H9 (cell line): ENCODE measurements around the gene APOBR. TPM values are rescaled to one million over a fixed set of nuclear protein-coding genes. Genes with fewer than 3 reads are reported as not detected.
A peak's percentile ranks its signal among the peaks of the same experiment; 100 is the strongest.

Source experiments
- DNase-seq: peaks from one replicate; pipeline ENCODE4 v3.0.0-alpha.2; 2017
- H2AFZ ChIP-seq: one replicate; pipeline ENCODE4 v1.6.1; 2013; ENCODE audit warnings: mild to moderate bottlenecking, low read length, control low read depth, moderate library complexity
- H2AK5ac ChIP-seq: 2 replicates; pipeline ENCODE4 v1.6.1; 2013; ENCODE audit warnings: low read length, control low read depth, mixed read lengths; ENCODE audit not compliant: insufficient read length
- H2BK120ac ChIP-seq: one replicate; pipeline ENCODE4 v1.6.1; 2013; ENCODE audit warnings: low read depth, mild to moderate bottlenecking, low read length, control low read depth, inconsistent platforms; ENCODE audit not compliant: poor library complexity, severe bottlenecking
- H2BK12ac ChIP-seq: 2 replicates; pipeline ENCODE4 v1.6.1; 2013; ENCODE audit warnings: low read length, control low read depth, mixed read lengths, low read depth; ENCODE audit not compliant: insufficient read length
- H2BK15ac ChIP-seq: 2 replicates; pipeline ENCODE4 v1.6.1; 2013; ENCODE audit warnings: low read depth, low read length, control low read depth
- H2BK20ac ChIP-seq: one replicate; pipeline ENCODE4 v1.6.1; 2013; ENCODE audit warnings: low read depth, mild to moderate bottlenecking, low read length, control low read depth, inconsistent platforms; ENCODE audit not compliant: poor library complexity, severe bottlenecking
- H2BK5ac ChIP-seq: 2 replicates; pipeline ENCODE4 v1.6.1; 2013; ENCODE audit warnings: low read length, control low read depth, mixed read lengths; ENCODE audit not compliant: insufficient read length
- H3K14ac ChIP-seq: 2 replicates; pipeline ENCODE4 v1.6.1; 2013; ENCODE audit warnings: low read length, control low read depth; ENCODE audit not compliant: insufficient read depth
- H3K18ac ChIP-seq: 2 replicates; pipeline ENCODE4 v1.6.1; 2013; ENCODE audit warnings: low read depth, mild to moderate bottlenecking, mixed read lengths, low read length, control low read depth; ENCODE audit not compliant: insufficient read length
- H3K23ac ChIP-seq: 2 replicates; pipeline ENCODE4 v1.6.1; 2013; ENCODE audit warnings: low read length, control low read depth, mixed read lengths, low read depth; ENCODE audit not compliant: insufficient read length
- H3K23me2 ChIP-seq: 2 replicates; pipeline ENCODE4 v1.6.1; 2013; ENCODE audit warnings: low read depth, mild to moderate bottlenecking, mixed read lengths, low read length, control low read depth; ENCODE audit not compliant: insufficient read length, poor library complexity, severe bottlenecking
- H3K27ac ChIP-seq: 2 replicates; pipeline ENCODE4 v1.5.1; 2013; ENCODE audit warnings: low read length, control low read depth, mixed read lengths, low read depth; ENCODE audit not compliant: insufficient read length
- H3K27me3 ChIP-seq: 2 replicates; pipeline ENCODE4 v1.6.1; 2013; ENCODE audit warnings: low read length, control low read depth, inconsistent platforms; ENCODE audit not compliant: insufficient read depth
- H3K4ac ChIP-seq: 2 replicates; pipeline ENCODE4 v1.6.1; 2013; ENCODE audit warnings: low read depth, mild to moderate bottlenecking, control low read depth, inconsistent platforms, low read length, moderate library complexity
- H3K4me1 ChIP-seq: 2 replicates; pipeline ENCODE4 v1.6.1; 2013; ENCODE audit warnings: low read length, control low read depth, inconsistent platforms; ENCODE audit not compliant: insufficient read depth
- H3K4me2 ChIP-seq: 2 replicates; pipeline ENCODE4 v1.6.1; 2013; ENCODE audit warnings: low read length, control low read depth, mixed read lengths; ENCODE audit not compliant: insufficient read length, insufficient read depth
- H3K56ac ChIP-seq: 2 replicates; pipeline ENCODE4 v1.6.1; 2013; ENCODE audit warnings: low read depth, mild to moderate bottlenecking, mixed read lengths, low read length, control low read depth; ENCODE audit not compliant: insufficient read length
- H3K79me1 ChIP-seq: 2 replicates; pipeline ENCODE4 v1.6.1; 2013; ENCODE audit warnings: low read depth, mild to moderate bottlenecking, moderate library complexity, low read length, control low read depth, inconsistent platforms; ENCODE audit not compliant: insufficient read depth, poor library complexity, severe bottlenecking
- H3K79me2 ChIP-seq: 2 replicates; pipeline ENCODE4 v1.6.1; 2013; ENCODE audit warnings: low read length, control low read depth, inconsistent platforms; ENCODE audit not compliant: insufficient read depth
- H3K9ac ChIP-seq: 2 replicates; pipeline ENCODE4 v1.6.1; 2013; ENCODE audit warnings: low read length, control low read depth, mixed read lengths; ENCODE audit not compliant: insufficient read length; ENCODE audit errors: extremely low read depth
- H3K9me3 ChIP-seq: one replicate; pipeline ENCODE4 v1.6.1; 2013; ENCODE audit warnings: low read depth, low read length, inconsistent platforms; ENCODE audit not compliant: control insufficient read depth
- H3T11ph ChIP-seq: one replicate; pipeline ENCODE4 v1.6.1; 2013; ENCODE audit warnings: mild to moderate bottlenecking, low read length, control low read depth, inconsistent platforms
- H4K20me1 ChIP-seq: one replicate; pipeline ENCODE4 v1.6.1; 2013; ENCODE audit not compliant: control insufficient read depth, insufficient read length, insufficient read depth
- H4K5ac ChIP-seq: 2 replicates; pipeline ENCODE4 v1.6.1; 2013; ENCODE audit warnings: low read depth, mild to moderate bottlenecking, mixed read lengths, low read length, control low read depth; ENCODE audit not compliant: insufficient read length
- H4K8ac ChIP-seq: replicated peaks from 2 replicates; pipeline ENCODE4 v1.6.1; 2013; ENCODE audit warnings: low read length, control low read depth, mixed read lengths, low read depth; ENCODE audit not compliant: insufficient read length
- H4K91ac ChIP-seq: 2 replicates; pipeline ENCODE4 v1.6.1; 2013; ENCODE audit warnings: low read depth, mild to moderate bottlenecking, moderate library complexity, mixed read lengths, low read length, control low read depth; ENCODE audit not compliant: insufficient read length
- H3K27ac Mint-ChIP-seq, 3 experiments: 2 replicates in 2 of 3; 3 replicates in 1 of 3; pipeline ENCODE4 v1.8.0; 2020 to 2021; ENCODE audit warnings: mixed read lengths in 3 of 3, mild to moderate bottlenecking in 1 of 3, moderate library complexity in 1 of 3
- H3K27me3 Mint-ChIP-seq: 2 replicates; pipeline ENCODE4 v1.8.0; 2021; ENCODE audit warnings: low read depth, mild to moderate bottlenecking, moderate library complexity, mixed read lengths
- H3K36me3 Mint-ChIP-seq, 3 experiments: 2 replicates in 2 of 3; 3 replicates in 1 of 3; pipeline ENCODE4 v1.8.0; 2020 to 2021; ENCODE audit warnings: low read depth in 3 of 3, mixed read lengths in 3 of 3; ENCODE audit not compliant: insufficient read depth in 1 of 3
- H3K4me1 Mint-ChIP-seq, 2 experiments: 2 replicates each; pipeline ENCODE4 v1.8.0; 2020; ENCODE audit warnings: mixed read lengths in 2 of 2
- H3K4me3 Mint-ChIP-seq, 2 experiments: 2 replicates in 1 of 2; 3 replicates in 1 of 2; pipeline ENCODE4 v1.8.0; 2020 to 2021; ENCODE audit warnings: mild to moderate bottlenecking in 2 of 2, mixed read lengths in 2 of 2, moderate library complexity in 1 of 2
- H3K9me3 Mint-ChIP-seq, 2 experiments: 2 replicates in 1 of 2; 3 replicates in 1 of 2; pipeline ENCODE4 v1.8.0; 2020; ENCODE audit warnings: mild to moderate bottlenecking in 2 of 2, mixed read lengths in 2 of 2, moderate library complexity in 1 of 2
- CTCF ChIP-seq: fragments of 200-600 bp; sonication (generic); conservative IDR thresholded peaks from 3 replicates; pipeline ENCODE4 v1.8.0; 2021; ENCODE audit warnings: antibody characterized with exemption, mild to moderate bottlenecking
- WGBS: extraction: QIAGEN DNeasy Blood & Tissue Kit; methylation state at CpG from one replicate; pipeline ENCODE4 v1.1.7; 2013; ENCODE audit warnings: missing lambda C conversion rate, low lambda C conversion rate, mixed read lengths; ENCODE audit not compliant: insufficient read length; ENCODE audit errors: extremely low coverage; 5-methylcytosine and 5-hydroxymethylcytosine counted together
- total RNA-seq: library from RNA; stranded (reverse); gene quantifications from 2 replicates; pipeline ENCODE4 v1.2.1, GENCODE V29; 2021

APOBR gene
- total RNA-seq, 1 experiment from 2014 or later: not detected

- Histone ChIP-seq H2AFZ (no peak overlapping the region), H3K4ac (no peak overlapping the region), H4K5ac (no peak overlapping the region), H2BK120ac (no peak overlapping the region), H3K23me2 (no peaks in the 10 kb centered on the region), H2AK5ac (no peak overlapping the region), H3K18ac (no peak overlapping the region), H3K23ac (no peak overlapping the region), H4K91ac (no peak overlapping the region), H3K4me2 (no peak overlapping the region), H4K8ac (no peak overlapping the region), H3K14ac (no peak overlapping the region), H3K4me1 (no peaks in the 10 kb centered on the region), H3T11ph (no peak overlapping the region), H2BK15ac (no peak overlapping the region), H4K20me1 (no peaks in the 10 kb centered on the region), H2BK20ac (no peak overlapping the region), H3K79me1 (no peaks in the 10 kb centered on the region), H3K27ac (no peak overlapping the region), H2BK5ac (no peak overlapping the region), H3K27me3 (no peaks in the 10 kb centered on the region), H3K9ac (no peak overlapping the region), H3K79me2 (no peaks in the 10 kb centered on the region), H3K56ac (no peak overlapping the region), H2BK12ac (no peak overlapping the region), H3K9me3 (no peaks in the 10 kb centered on the region)
- Mint-ChIP-seq H3K27ac (peak overlapping the region in 1 of 3 experiments; percentile 83; a peak in 1 of 7 replicates), H3K27me3 (peaks cover 14% of the 10 kb centered on the region), H3K4me3 (no peak overlapping the region), H3K4me1 (0 out of 4 replicates have a peak, but pooled peaks cover 0 to 5% of the 10 kb centered on the region in 2 experiments), H3K36me3 (no peaks in the 10 kb centered on the region), H3K9me3 (no peaks in the 10 kb centered on the region)
- WGBS: no CpG with 5 or more reads among the region's 15 CpGs
- no peak for TF ChIP-seq CTCF
- no peak for DNase-seq
These were observed 9.2 kb downstream of the APOBR start for GRCh38 chr16:28503470-28504259.
